PC-9 (cell line): ENCODE data around the gene CCDC88C.

Source experiments
- CTCF ChIP-seq: fragments of 200-600 bp; sonication (generic); conservative IDR thresholded peaks from 2 replicates; pipeline ENCODE4 v1.6.1; 2017; ENCODE audit warnings: mixed run types, antibody characterized with exemption, mild to moderate bottlenecking, moderate library complexity
- EZH2 ChIP-seq: fragments of 200-600 bp; sonication (generic); IDR thresholded peaks from 2 replicates; pipeline ENCODE4 v1.8.0; 2017; ENCODE audit warnings: antibody characterized with exemption, low read depth

- TF ChIP-seq CTCF (no peak), EZH2 (no peak)
Observed at GRCh38 chr14:91317381-91318308, 100.0 kb downstream of the CCDC88C start.
